SK-N-SH (cell line): ENCODE results near the gene GRPEL2. TPM values are rescaled to one million over a fixed set of nuclear protein-coding genes. Genes with fewer than 3 reads are reported as not detected.

Experiments used
- CTCF ChIA-PET: fragments of 300-600, 350-600 bp; formaldehyde crosslinking; extraction: SDS; loops from one replicate; lab custom pipeline; 2021; lab: Yijun Ruan, JAX
- POLR2A ChIA-PET: fragments of 350-600 bp; sonication (Branson Sonifier 250); formaldehyde crosslinking; extraction: SDS; loops from one replicate; lab custom pipeline; 2020; ENCODE audit warnings: antibody characterized with exemption, inconsistent platforms; lab: Yijun Ruan, JAX
- DNase-seq: peaks from one replicate; pipeline ENCODE4 v3.0.0; 2012
- H2AFZ ChIP-seq: fragments of 200-600 bp; sonication (generic); 2 replicates; pipeline ENCODE4 v1.8.1; 2016; ENCODE audit warnings: antibody characterized with exemption, mild to moderate bottlenecking, low read depth
- H3F3A ChIP-seq: fragments of 200-600 bp; sonication (generic); replicated peaks from 2 replicates; pipeline ENCODE3; 2016; ENCODE audit warnings: antibody characterized with exemption, mild to moderate bottlenecking; ENCODE audit not compliant: insufficient read depth
- H3K27ac ChIP-seq, 2 experiments: fragments of 200-500 bp in 1 of 2; fragments of 200-600 bp in 1 of 2; sonication (Bioruptor generic) in 1 of 2; sonication (generic), shearing (Covaris generic) in 1 of 2; 2 replicates each; pipeline versions ENCODE4 v1.5.1 to v1.6.1; 2014 to 2016; ENCODE audit warnings: low read depth in 2 of 2, inconsistent platforms in 1 of 2, low read length in 1 of 2, mild to moderate bottlenecking in 1 of 2, mixed read lengths in 1 of 2
- H3K27me3 ChIP-seq: fragments of 200-600 bp; sonication (generic), shearing (Covaris generic); 2 replicates; pipeline ENCODE4 v1.6.1; 2016; ENCODE audit warnings: mixed run types; ENCODE audit not compliant: insufficient read depth
- H3K36me3 ChIP-seq, 2 experiments: fragments of 200-500 bp in 1 of 2; fragments of 200-600 bp in 1 of 2; sonication (Bioruptor generic) in 1 of 2; sonication (generic) in 1 of 2; replicated peaks in 1 of 2; 2 replicates each; pipeline versions ENCODE3 to v1.5.1; 2014 to 2016; ENCODE audit warnings: low read length in 1 of 2, mild to moderate bottlenecking in 1 of 2; ENCODE audit not compliant: insufficient read depth in 2 of 2, control insufficient read depth in 1 of 2
- H3K4me1 ChIP-seq, 2 experiments: fragments of 200-500 bp in 1 of 2; fragments of 200-600 bp in 1 of 2; sonication (Bioruptor generic) in 1 of 2; sonication (generic), shearing (Covaris generic) in 1 of 2; 2 replicates each; pipeline versions ENCODE4 v1.5.1 to v1.6.1; 2014 to 2016; ENCODE audit warnings: low read depth in 1 of 2, low read length in 1 of 2, mixed run types in 1 of 2; ENCODE audit not compliant: insufficient read depth in 2 of 2, control insufficient read depth in 1 of 2
- H3K4me2 ChIP-seq: fragments of 200-600 bp; sonication (generic), shearing (Covaris generic); 2 replicates; pipeline ENCODE4 v1.6.1; 2017; ENCODE audit warnings: mixed run types
- H3K4me3 ChIP-seq, 2 experiments: fragments of 200-500 bp in 1 of 2; fragments of 200-600 bp in 1 of 2; sonication (Bioruptor generic) in 1 of 2; sonication (generic), shearing (Covaris generic) in 1 of 2; 2 replicates each; pipeline versions ENCODE4 v1.5.1 to v1.8.1; 2014 to 2016; ENCODE audit warnings: low read depth in 2 of 2, inconsistent platforms in 1 of 2, low read length in 1 of 2, mild to moderate bottlenecking in 1 of 2, mixed read lengths in 1 of 2, moderate library complexity in 1 of 2
- H3K79me2 ChIP-seq: fragments of 200-600 bp; sonication (generic); 2 replicates; pipeline ENCODE4 v1.8.1; 2017; ENCODE audit warnings: mild to moderate bottlenecking; ENCODE audit not compliant: insufficient read depth
- H3K9ac ChIP-seq: fragments of 200-600 bp; sonication (generic); 2 replicates; pipeline ENCODE4 v1.6.1; 2017; ENCODE audit warnings: mixed run types
- H3K9me2 ChIP-seq: fragments of 200-600 bp; sonication (generic); 2 replicates; pipeline ENCODE4 v1.6.1; 2017; ENCODE audit warnings: mixed run types
- H3K9me3 ChIP-seq: fragments of 200-600 bp; sonication (generic); 2 replicates; pipeline ENCODE4 v1.6.1; 2017; ENCODE audit warnings: mixed run types, mild to moderate bottlenecking, moderate library complexity
- H4K20me1 ChIP-seq: fragments of 200-600 bp; sonication (generic); 2 replicates; pipeline ENCODE4 v1.6.1; 2017; ENCODE audit warnings: mild to moderate bottlenecking, mixed run types; ENCODE audit not compliant: insufficient read depth
- CTCF ChIP-seq: fragments of 200-600 bp; sonication (generic); IDR thresholded peaks from 2 replicates; pipeline ENCODE4 v1.6.1; 2017; ENCODE audit warnings: antibody characterized with exemption, mild to moderate bottlenecking, moderate library complexity
- FOSL2 ChIP-seq: IDR thresholded peaks from 2 replicates; pipeline ENCODE4 v1.4.0; 2012; ENCODE audit warnings: low read depth, mild to moderate bottlenecking, moderate library complexity, borderline replicate concordance
- FOXM1 ChIP-seq: IDR thresholded peaks from 2 replicates; pipeline ENCODE4 v1.4.0; 2012; ENCODE audit warnings: low read depth, mild to moderate bottlenecking
- GATA2 ChIP-seq: sonication (generic); formaldehyde crosslinking; IDR thresholded peaks from 2 replicates; pipeline ENCODE4 v1.5.0; 2020; ENCODE audit warnings: mild to moderate bottlenecking, missing genetic modification reagents
- JUND ChIP-seq: IDR thresholded peaks from 2 replicates; pipeline ENCODE4 v1.4.0; 2012
- MEF2A ChIP-seq: IDR thresholded peaks from 2 replicates; pipeline ENCODE4 v1.4.0; 2012; ENCODE audit warnings: low read depth, borderline replicate concordance
- MXI1 ChIP-seq: IDR thresholded peaks from 2 replicates; pipeline ENCODE4 v1.6.1; 2012; ENCODE audit warnings: mild to moderate bottlenecking, low read depth, low read length, improper control_type of control experiment
- NRF1 ChIP-seq: IDR thresholded peaks from 2 replicates; pipeline ENCODE4 v1.6.1; 2012; ENCODE audit warnings: low read depth, mild to moderate bottlenecking, low read length
- PBX3 ChIP-seq: IDR thresholded peaks from 2 replicates; pipeline ENCODE4; 2012
- POLR2AphosphoS5 ChIP-seq: IDR thresholded peaks from 2 replicates; pipeline ENCODE4 v1.6.1; 2012; ENCODE audit warnings: low read depth, low read length
- RAD21 ChIP-seq: IDR thresholded peaks from 2 replicates; pipeline ENCODE4 v1.6.1; 2012; ENCODE audit warnings: mild to moderate bottlenecking, low read length
- RFX5 ChIP-seq: IDR thresholded peaks from 2 replicates; pipeline ENCODE4 v1.6.1; 2012; ENCODE audit warnings: mild to moderate bottlenecking, improper control_type of control experiment, low read length
- RXRA ChIP-seq: IDR thresholded peaks from 2 replicates; pipeline ENCODE4 v1.4.0; 2012; ENCODE audit warnings: low read depth, mild to moderate bottlenecking, borderline replicate concordance
- SIN3A ChIP-seq: IDR thresholded peaks from 2 replicates; pipeline ENCODE4 v1.6.1; 2012; ENCODE audit warnings: low read depth, mild to moderate bottlenecking, low read length, moderate library complexity, borderline replicate concordance
- SMC3 ChIP-seq: IDR thresholded peaks from 2 replicates; pipeline ENCODE4 v1.6.1; 2012; ENCODE audit warnings: low read depth, low read length, improper control_type of control experiment
- TAF1 ChIP-seq: IDR thresholded peaks from 2 replicates; pipeline ENCODE4 v1.6.1; 2012; ENCODE audit warnings: low read depth, mild to moderate bottlenecking, low read length, moderate library complexity, borderline replicate concordance
- TCF12 ChIP-seq: IDR thresholded peaks from 2 replicates; pipeline ENCODE4 v1.4.0; 2012
- TEAD4 ChIP-seq: IDR thresholded peaks from 2 replicates; pipeline ENCODE4 v1.4.0; 2012; ENCODE audit warnings: mild to moderate bottlenecking, borderline replicate concordance; ENCODE audit not compliant: insufficient read depth
- USF1 ChIP-seq: IDR thresholded peaks from 2 replicates; pipeline ENCODE4 v1.4.0; 2012; ENCODE audit warnings: low read depth, borderline replicate concordance
- USF2 ChIP-seq: fragments of 150-350 bp; IDR thresholded peaks from 2 replicates; pipeline ENCODE4 v1.6.1; 2017; ENCODE audit warnings: antibody characterized with exemption, low read length, low read depth, borderline replicate concordance
- YY1 ChIP-seq: IDR thresholded peaks from 2 replicates; pipeline ENCODE4 v1.4.0; 2012; ENCODE audit warnings: low read depth, mild to moderate bottlenecking
- WGBS: methylation state at CpG from one replicate; pipeline ENCODE4 v1.1.6; 2017; ENCODE audit warnings: low lambda C conversion rate; 5-methylcytosine and 5-hydroxymethylcytosine counted together
- polyA plus RNA-seq, 3 experiments: library from polyadenylated mRNA; depleted of rRNA; stranded (reverse); fragments of >200 nt; gene quantifications; 2 replicates each; pipeline ENCODE4 v1.2.3, GENCODE V29; 2012

The GRPEL2 gene
- polyA plus RNA-seq, 1 of the 3 experiments (the other 2 are of a cell fraction), result 4.6 TPM

GRCh38 chr5:149298163-149298562, 47.1 kb upstream of the GRPEL2 start:
- TF ChIP-seq JUND (no peak), RFX5 (no peak), TEAD4 (no peak), USF1 (no peak), MEF2A (no peak), NRF1 (no peak)
- Histone ChIP-seq H3K9ac (no peak overlapping the region), H3K4me1 (peaks cover 0 to 6% of the 10 kb centered on the region in 2 experiments; a peak in 1 of 4 replicates), H3K9me3 (no peaks in the 10 kb centered on the region), H3K36me3 (no peaks in the 10 kb centered on the region), H3F3A (no peaks in the 10 kb centered on the region), H3K79me2 (no peaks in the 10 kb centered on the region), H4K20me1 (no peaks in the 10 kb centered on the region), H3K27me3 (no peaks in the 10 kb centered on the region), H3K4me2 (no peak overlapping the region), H2AFZ (no peak overlapping the region), H3K9me2 (no peaks in the 10 kb centered on the region), H3K27ac (no peak overlapping the region), H3K4me3 (no peak overlapping the region)
- no peak for DNase-seq
- WGBS, result 56% methylated on average over 1 of the region's 1 CpG
- ChIA-PET CTCF (no interaction called here), POLR2A (no interaction called here)

DNA sequence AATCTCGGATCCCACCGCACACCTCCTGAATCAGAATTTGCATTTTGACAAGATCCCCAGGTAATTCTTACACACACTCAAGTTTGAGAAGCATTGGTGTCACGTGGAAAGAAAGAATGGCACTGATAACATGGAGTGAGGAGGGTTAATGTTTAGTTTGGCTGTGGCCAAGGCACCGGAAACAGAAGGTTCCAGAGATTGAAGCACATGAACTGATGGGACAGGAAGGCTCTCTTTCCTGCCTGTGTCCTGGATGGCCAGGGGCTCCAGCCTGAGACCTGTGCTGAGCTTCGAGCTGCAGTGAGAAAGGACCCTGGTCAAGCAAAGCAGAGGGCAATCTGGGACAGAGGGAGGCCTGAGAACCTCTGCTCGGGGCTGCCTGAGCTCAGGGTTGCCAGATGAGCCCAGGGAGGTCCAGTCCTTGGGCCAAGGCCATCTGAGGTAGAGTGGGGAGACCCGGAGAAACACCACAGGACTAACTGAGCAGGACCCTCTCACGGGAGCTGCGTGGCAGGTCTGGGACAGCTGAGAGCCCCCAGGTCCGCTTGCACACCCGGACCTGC, 46.4 kb upstream of the GRPEL2 start:
- Histone ChIP-seq H3K4me2 (no peak overlapping the region), H3K27ac (no peak overlapping the region), H3K36me3 (no peaks in the 10 kb centered on the region), H3K9ac (no peak overlapping the region), H3K4me1 (peaks cover 0 to 6% of the 10 kb centered on the region in 2 experiments; a peak in 1 of 4 replicates), H3K79me2 (no peaks in the 10 kb centered on the region), H3K27me3 (no peaks in the 10 kb centered on the region), H3K9me2 (no peaks in the 10 kb centered on the region), H3K9me3 (no peaks in the 10 kb centered on the region), H3K4me3 (no peak overlapping the region), H4K20me1 (no peaks in the 10 kb centered on the region), H3F3A (no peaks in the 10 kb centered on the region), H2AFZ (no peak overlapping the region)
- TF ChIP-seq RAD21 (no peak), POLR2AphosphoS5 (no peak), PBX3 (no peak), MXI1 (no peak), TEAD4 (no peak), CTCF (no peak), RXRA (no peak), FOXM1 (no peak), TAF1 (no peak), GATA2 (CRISPR knock-in tag) (no peak), YY1 (no peak), SMC3 (no peak), FOSL2 (no peak), SIN3A (no peak), TCF12 (no peak), RFX5 (no peak), USF2 (no peak)
- no peak for DNase-seq
- POLR2A ChIA-PET, result no interaction called here
- CTCF ChIA-PET, result interaction anchor here (0.6 to 1.3 kb wide), 5 partner anchors 18 to 557 kb away, joined by 3 to 6 read pairs (median 4); no protein-coding TSS in a partner anchor
- WGBS, result 72% methylated on average over 7 of the region's 11 CpGs
